ENCODE measurements around the gene NKAP.
"Not testable (repeated sequence)": the region's sequence is repeated elsewhere in the genome, so short reads cannot be mapped to it uniquely, and the experiment has no call there.

Gene NKAP

GRCh38 chrX:119919835-119920585 is 23.5 kb downstream of the NKAP start:
- H3K4me3 ChIP-seq (ENCODE audit: low read depth, low read length): no peak overlapping the region
- no peak for TF ChIP-seq CTCF (IDR thresholded peaks at IDR 0.05; ENCODE audit: low read depth, low read length)

GRCh38 chrX:119917877-119918276 is 25.7 kb downstream of the NKAP start:
- no peak overlapping the region for H3K4me3 ChIP-seq (ENCODE audit: low read depth, low read length)
- TF ChIP-seq CTCF (IDR thresholded peaks at IDR 0.05; ENCODE audit: low read depth, low read length): no peak

- TF ChIP-seq CTCF (IDR thresholded peaks at IDR 0.05; ENCODE audit: low read depth, low read length): no peak
- H3K4me3 ChIP-seq (ENCODE audit: low read depth, low read length): no peak overlapping the region
These were observed 27.2 kb downstream of the NKAP start for GRCh38 chrX:119916310-119916709.

DNA sequence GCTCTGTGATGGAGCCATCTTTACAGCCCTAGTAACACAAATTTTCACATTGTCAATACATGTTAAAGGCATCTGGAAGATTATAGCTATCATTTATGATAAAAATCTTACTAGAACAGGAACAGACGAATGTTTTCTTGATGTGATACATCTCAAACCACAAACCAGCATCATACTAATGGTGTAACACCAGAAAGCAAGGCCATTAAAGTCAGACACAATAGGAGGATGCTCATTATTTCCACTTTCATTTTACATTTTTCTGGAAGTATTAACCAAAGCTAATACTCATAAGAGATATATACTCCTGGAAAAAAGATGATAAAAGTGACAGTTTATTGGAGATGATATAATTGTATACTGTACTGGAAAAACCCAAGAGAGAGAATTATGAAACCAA is 42.6 kb downstream of the NKAP start:
- no peak overlapping the region for H3K4me3 ChIP-seq (ENCODE audit: low read depth, low read length)
- TF ChIP-seq CTCF (IDR thresholded peaks at IDR 0.05; ENCODE audit: low read depth, low read length): no peak

DNA sequence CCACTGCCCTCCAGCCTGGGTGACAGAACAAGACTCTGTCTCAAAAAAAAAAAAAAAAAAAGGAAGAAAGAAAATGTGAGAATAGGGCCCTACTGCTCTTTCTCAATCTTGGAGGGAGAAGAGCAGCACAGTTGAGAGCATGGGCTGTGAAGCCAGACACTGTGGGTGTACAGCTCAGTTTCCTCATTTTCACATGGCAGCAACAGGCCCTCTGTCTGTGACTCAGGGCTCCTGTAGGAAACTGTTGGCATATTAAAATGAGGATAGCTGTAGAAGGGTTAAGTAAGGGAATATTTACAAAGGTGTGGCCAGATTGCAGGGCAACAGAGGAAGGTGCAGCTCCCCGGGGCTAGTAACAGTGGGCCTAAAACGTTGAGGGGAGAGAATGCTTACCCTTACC is 44.4 kb downstream of the NKAP start:
- H3K4me3 ChIP-seq (ENCODE audit: low read depth, low read length): no peak overlapping the region
- TF ChIP-seq CTCF (IDR thresholded peaks at IDR 0.05; ENCODE audit: low read depth, low read length): no peak

- no peak for TF ChIP-seq CTCF (IDR thresholded peaks at IDR 0.05; ENCODE audit: low read depth, low read length)
These were observed 47.7 kb downstream of the NKAP start, which contains the start of gene AKAP14 for GRCh38 chrX:119895843-119896326. AKAP14 (plus strand) TSS chrX:119895893; CDS start chrX:119903224, 7,331 bp downstream.

DNA sequence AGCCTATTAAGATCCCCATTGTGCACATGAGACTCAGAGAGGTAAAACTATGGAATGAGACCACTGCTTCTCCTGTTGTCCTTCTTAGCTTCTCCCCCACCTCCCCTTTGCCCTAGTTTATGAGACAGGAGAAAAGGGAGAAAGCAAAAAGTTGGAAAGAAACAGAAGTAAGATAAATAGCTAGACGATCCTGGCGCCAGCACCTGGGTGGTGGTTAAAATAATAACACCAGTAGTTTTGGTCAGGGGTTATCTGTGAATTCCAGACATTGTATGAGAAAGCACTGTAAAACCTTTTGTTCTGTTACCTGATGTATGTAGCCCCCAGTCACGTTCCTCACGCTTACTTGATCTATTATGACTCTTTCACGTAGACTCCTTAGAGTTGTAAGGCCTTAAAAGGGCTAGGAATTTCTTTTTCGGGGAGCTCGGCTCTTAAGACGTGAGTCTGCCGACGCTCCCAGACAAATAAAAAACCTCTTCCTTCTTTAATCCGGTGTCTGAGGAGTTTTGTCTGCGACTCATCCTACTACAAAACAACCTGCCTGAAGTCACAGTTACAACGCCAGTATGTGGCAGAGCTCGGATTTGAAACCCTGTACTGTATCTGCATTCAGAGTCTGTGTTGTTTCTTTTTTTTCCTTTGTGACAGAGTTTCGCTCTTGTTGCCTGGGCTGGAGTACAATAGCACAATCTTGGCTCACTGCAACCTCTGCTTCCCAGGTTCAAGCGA is 51.4 kb downstream of the NKAP start:
- H3K4me3 ChIP-seq (ENCODE audit: low read depth, low read length): not testable (repeated sequence)

More at GRCh38 chrX:119895843-119896326, 47.7 kb downstream of the NKAP start, which contains the start of gene AKAP14:
- H3K4me3 ChIP-seq (ENCODE audit: low read depth, low read length): no peak within 1 kb of the TSS

DNA sequence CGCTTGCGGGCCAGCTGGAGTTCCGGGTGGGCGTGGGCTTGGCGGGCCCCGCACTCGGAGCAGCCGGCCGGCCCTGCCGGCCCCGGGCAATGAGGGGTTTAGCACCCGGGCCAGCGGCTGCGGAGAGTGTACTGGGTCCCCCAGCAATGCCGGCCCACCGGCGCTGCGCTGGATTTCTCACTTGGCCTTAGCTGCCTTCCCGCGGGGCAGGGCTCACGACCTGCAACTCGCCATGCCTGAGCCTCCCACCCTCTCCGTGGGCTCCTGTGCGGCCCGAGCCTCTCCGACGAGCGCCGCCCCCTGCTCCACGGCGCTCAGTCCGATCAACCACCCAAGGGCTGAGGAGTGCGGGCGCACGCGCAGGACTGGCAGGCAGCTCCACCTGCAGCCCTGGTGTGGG is 52.9 kb downstream of the NKAP start:
- H3K4me3 ChIP-seq (ENCODE audit: low read depth, low read length): not testable (repeated sequence)
